Endothelial cell of umbilical vein (primary cell): ENCODE measurements around the gene HECTD4. TPM values are rescaled to one million over a fixed set of nuclear protein-coding genes. Genes with fewer than 3 reads are reported as not detected.

Source experiments
- BruUV-seq: library from RNA; stranded (reverse); fragments of 400-500 nt; replicated peaks from 2 replicates; lab custom pipeline; 2021; lab: Mats Ljungman, UMichigan
- CTCF ChIA-PET: fragments of 300-600, 350-600 bp; sonication (Branson Sonifier 250); formaldehyde crosslinking; loops from one replicate; lab custom pipeline; 2021; ENCODE audit warnings: antibody characterized with exemption, inconsistent platforms; lab: Charles Lee
- POLR2A ChIA-PET: fragments of 300-600, 350-600 bp; sonication (Branson Sonifier 250); formaldehyde crosslinking; loops from one replicate; lab custom pipeline; 2021; ENCODE audit warnings: antibody characterized with exemption, inconsistent platforms; lab: Charles Lee
- DNase-seq: peaks from one replicate; pipeline ENCODE4 v3.0.0-alpha.2; 2011; ENCODE audit warnings: low read depth, low spot score
- FAIRE-seq: peaks from 2 replicates; lab custom pipeline; 2011; peaks lifted over from hg19 to GRCh38; lab: Jason Lieb, UNC
- H2AFZ ChIP-seq: 2 replicates; pipeline ENCODE4 v1.6.0; 2012; ENCODE audit warnings: low read depth, low read length, control low read depth, inconsistent platforms
- H3K27ac ChIP-seq: 2 replicates; pipeline ENCODE4 v1.5.1; 2011; ENCODE audit warnings: low read depth, mild to moderate bottlenecking, control low read depth, low read length, moderate library complexity; ENCODE audit not compliant: insufficient read depth
- H3K27me3 ChIP-seq, 2 experiments: 2 replicates each; pipeline versions ENCODE4 v1.6.0 to v1.6.1; 2011; ENCODE audit warnings: low read length in 2 of 2, mixed read lengths in 1 of 2; ENCODE audit not compliant: control insufficient read depth in 2 of 2, insufficient read depth in 2 of 2
- H3K36me3 ChIP-seq, 2 experiments: 2 replicates in 1 of 2; 3 replicates in 1 of 2; pipeline ENCODE4 v1.5.1; 2011; ENCODE audit warnings: low read length in 2 of 2, mild to moderate bottlenecking in 1 of 2, moderate library complexity in 1 of 2; ENCODE audit not compliant: control insufficient read depth in 2 of 2, insufficient read depth in 2 of 2; ENCODE audit errors: extremely low read depth in 1 of 2
- H3K4me1 ChIP-seq: 3 replicates; pipeline ENCODE4 v1.5.1; 2011; ENCODE audit warnings: mild to moderate bottlenecking, low read length; ENCODE audit not compliant: control insufficient read depth, insufficient read depth; ENCODE audit errors: extremely low read depth
- H3K4me2 ChIP-seq: 2 replicates; pipeline ENCODE4 v1.6.1; 2011; ENCODE audit warnings: low read length, control low read depth, mixed read lengths; ENCODE audit not compliant: insufficient read depth
- H3K4me3 ChIP-seq, 3 experiments: fragments of 200-600 bp in 1 of 3; sonication (generic), shearing (Covaris generic) in 1 of 3; replicated peaks in 1 of 3; 2 replicates each; pipeline ENCODE4 v1.5.1; 2011 to 2016; ENCODE audit warnings: control low read depth in 3 of 3, low read length in 3 of 3, mild to moderate bottlenecking in 2 of 3, inconsistent platforms in 1 of 3, low read depth in 1 of 3, moderate library complexity in 1 of 3; ENCODE audit not compliant: insufficient read depth in 1 of 3
- H3K79me2 ChIP-seq: 2 replicates; pipeline ENCODE4 v1.6.0; 2012; ENCODE audit warnings: low read length, inconsistent platforms; ENCODE audit not compliant: control insufficient read depth, insufficient read depth
- H3K9ac ChIP-seq: replicated peaks from 2 replicates; pipeline ENCODE3; 2011; ENCODE audit warnings: low read length, control low read depth; ENCODE audit not compliant: insufficient read depth; ENCODE audit errors: extremely low read depth
- H3K9me1 ChIP-seq: replicated peaks from 3 replicates; pipeline ENCODE4 v1.6.0; 2011; ENCODE audit warnings: mild to moderate bottlenecking, low read length; ENCODE audit not compliant: control insufficient read depth, insufficient read depth; ENCODE audit errors: extremely low read depth
- H3K9me3 ChIP-seq: replicated peaks from 2 replicates; pipeline ENCODE4 v1.5.1; 2012; ENCODE audit warnings: low read length, inconsistent platforms; ENCODE audit not compliant: control insufficient read depth, insufficient read depth
- H4K20me1 ChIP-seq: replicated peaks from 2 replicates; pipeline ENCODE3; 2011; ENCODE audit warnings: mild to moderate bottlenecking, low read length; ENCODE audit not compliant: control insufficient read depth, insufficient read depth; ENCODE audit errors: extremely low read depth
- CTCF ChIP-seq, 2 donors: IDR thresholded peaks; 1 replicate in 1 of 2; 2 replicates in 1 of 2; pipeline ENCODE4 v1.5.1; 2011; ENCODE audit warnings: low read length in 2 of 2, mild to moderate bottlenecking in 2 of 2, moderate library complexity in 2 of 2, control low read depth in 1 of 2, inconsistent platforms in 1 of 2, low read depth in 1 of 2; ENCODE audit not compliant: insufficient read depth in 1 of 2; ENCODE audit errors: extremely low read depth in 1 of 2
- EZH2 ChIP-seq: IDR thresholded peaks from 2 replicates; pipeline ENCODE4 v1.6.1; 2012; ENCODE audit warnings: borderline replicate concordance, low read depth, mild to moderate bottlenecking, moderate library complexity, low read length, inconsistent platforms; ENCODE audit not compliant: severe bottlenecking
- FOS ChIP-seq: IDR thresholded peaks from 2 replicates; pipeline ENCODE4 v1.6.1; 2011; ENCODE audit warnings: mild to moderate bottlenecking, low read length, moderate library complexity, borderline replicate concordance; ENCODE audit not compliant: insufficient read depth
- GATA2 ChIP-seq: IDR thresholded peaks from 2 replicates; pipeline ENCODE4 v1.7.0; 2011; ENCODE audit warnings: low read depth, mild to moderate bottlenecking, moderate library complexity, mixed read lengths, low read length; ENCODE audit not compliant: insufficient read length, insufficient read depth
- JUN ChIP-seq: IDR thresholded peaks from 2 replicates; pipeline ENCODE4 v1.6.1; 2011; ENCODE audit warnings: borderline replicate concordance, low read depth; ENCODE audit not compliant: insufficient read length, insufficient read depth
- MYC ChIP-seq: IDR thresholded peaks from one replicate; pipeline ENCODE4 v1.6.1; 2011; ENCODE audit warnings: mild to moderate bottlenecking, low read depth, low read length
- POLR2A ChIP-seq: IDR thresholded peaks from 2 replicates; pipeline ENCODE4 v1.6.1; 2012; ENCODE audit warnings: low read depth, mild to moderate bottlenecking, control low read depth, low read length
- POLR2AphosphoS5 ChIP-seq: IDR thresholded peaks from 2 replicates; pipeline ENCODE4 v1.6.1; 2012; ENCODE audit warnings: low read depth, mild to moderate bottlenecking, control low read depth, low read length, moderate library complexity; ENCODE audit not compliant: insufficient read depth
- dilution Hi-C: fragments of 300-500 bp; cut with MboI; formaldehyde crosslinking; loops from one replicate; pipeline ENCODE4 v1.15.0; 2019; ENCODE audit warnings: low sequenced_read_pairs; ENCODE audit not compliant: extremely low pct_ligation_motif_present
- intact Hi-C: fragments of 100-400 bp; cut with micrococcal nuclease; formaldehyde crosslinking; loops from one replicate; pipeline ENCODE4 v1.10.0; 2022
- polyA plus RNA-seq, 4 experiments: library from polyadenylated mRNA; depleted of rRNA in 3 of 4; stranded (reverse) in 3 of 4; unstranded in 1 of 4; fragments of >200 nt; gene quantifications; 2 replicates each; pipeline versions ENCODE4 v1.2.1 to v1.2.3, GENCODE V29; 2011 to 2012; ENCODE audit warnings: missing spikeins in 1 of 4
- total RNA-seq: library from RNA; stranded (reverse); gene quantifications from 2 replicates; pipeline ENCODE4 v1.2.3, GENCODE V29; 2021
- TF ChIP-seq, protein P1 (sequence below): IDR thresholded peaks from 2 replicates; pipeline ENCODE4 v1.6.1; 2011; ENCODE audit not compliant: insufficient read depth, insufficient read length

HECTD4 gene
- total and polyA plus RNA-seq, 2 donors (not counting 3 experiments of a cell fraction or from before 2014, with no cell fraction given), result 9.7 to 47.7 TPM

DNA sequence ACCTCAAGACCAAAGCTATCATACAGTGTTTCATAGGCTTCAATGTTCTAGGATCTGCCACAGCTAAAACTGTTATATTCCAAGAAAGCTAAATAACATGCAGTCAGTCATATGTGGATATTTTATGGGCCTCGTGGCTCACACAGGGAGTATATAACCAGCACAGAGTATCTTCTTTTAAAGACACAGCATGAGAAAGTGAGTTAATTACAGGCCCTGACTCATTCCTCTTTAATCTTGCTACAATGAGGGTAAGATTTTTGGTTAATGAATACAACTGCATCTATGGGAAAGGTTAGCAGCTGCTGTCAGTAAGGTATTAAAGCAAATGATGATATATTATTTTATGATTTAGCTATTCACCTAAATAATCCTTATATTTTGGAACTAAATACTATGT, 145.8 kb downstream of the HECTD4 start:
- TF ChIP-seq POLR2AphosphoS5 (no peak), FOS (no peak), MYC (no peak), POLR2A (no peak), JUN (no peak), GATA2 (no peak), EZH2 (no peak)
- intact Hi-C loops (no loop called here), dilution Hi-C loops (no loop called here)
- H3K36me3 ChIP-seq, result peaks cover 3 to 27% of the 10 kb centered on the region in 2 experiments
- no peaks in the 10 kb centered on the region for H3K9me3 ChIP-seq
- POLR2A ChIA-PET, result no interaction called here
- no peaks in the 10 kb centered on the region for H3K4me1 ChIP-seq
- no peak overlapping the region for H3K27ac ChIP-seq
- no peaks in the 10 kb centered on the region for H3K79me2 ChIP-seq
- CTCF ChIA-PET, result interaction anchor here (1.1 to 2.1 kb wide), 4 partner anchors 21 to 151 kb away, joined by 3 to 12 read pairs (median 4); no protein-coding TSS in a partner anchor
- H3K4me2 ChIP-seq, result no peak overlapping the region
- no TSS peak for BruUV-seq
- H4K20me1 ChIP-seq, result no peaks in the 10 kb centered on the region
- no peak overlapping the region for H3K9ac ChIP-seq
- H2AFZ ChIP-seq, result no peak overlapping the region
- no peaks in the 10 kb centered on the region for H3K9me1 ChIP-seq
- H3K4me3 ChIP-seq, result no peak overlapping the region
- DNase-seq (no peak), FAIRE-seq (no peak)
- no peaks in the 10 kb centered on the region for H3K27me3 ChIP-seq

GRCh38 chr12:112234303-112234702, 147.9 kb downstream of the HECTD4 start:
- TF ChIP-seq MYC, result no peak
- TF ChIP-seq POLR2AphosphoS5, result no peak
- TF ChIP-seq, protein P1, sequence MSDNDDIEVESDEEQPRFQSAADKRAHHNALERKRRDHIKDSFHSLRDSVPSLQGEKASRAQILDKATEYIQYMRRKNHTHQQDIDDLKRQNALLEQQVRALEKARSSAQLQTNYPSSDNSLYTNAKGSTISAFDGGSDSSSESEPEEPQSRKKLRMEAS, result no peak
- TF ChIP-seq POLR2A, result no peak
- TF ChIP-seq FOS, result no peak
- TF ChIP-seq CTCF (IDR thresholded peaks at IDR 0.05; ENCODE audit: extremely low read depth in 1 of 2, insufficient read depth in 1 of 2, low read depth in 1 of 2, low read length in 2 of 2), result no peak
- TF ChIP-seq GATA2, result no peak
- Histone ChIP-seq H3K9me1 (no peaks in the 10 kb centered on the region), H3K27me3 (no peaks in the 10 kb centered on the region), H3K4me1 (no peaks in the 10 kb centered on the region), H3K4me2 (no peak overlapping the region), H3K9ac (no peak overlapping the region), H3K79me2 (no peaks in the 10 kb centered on the region), H4K20me1 (no peaks in the 10 kb centered on the region), H3K27ac (no peak overlapping the region), H3K4me3 (no peak overlapping the region), H3K36me3 (peaks cover 7 to 26% of the 10 kb centered on the region in 2 experiments), H3K9me3 (no peaks in the 10 kb centered on the region), H2AFZ (no peak overlapping the region)
- dilution Hi-C loops, result no loop called here
- intact Hi-C loops, result no loop called here
- CTCF ChIA-PET, result interaction anchor here (1.3 kb wide), 1 partner anchor 21 kb away, joined by 4 read pairs; no protein-coding TSS in a partner anchor
- no TSS peak for BruUV-seq
- FAIRE-seq (no peak), DNase-seq (no peak)
- POLR2A ChIA-PET, result no interaction called here
